Measurements from ENCODE around the gene PRSS27.
"Not testable (repeated sequence)": the region's sequence is repeated elsewhere in the genome, so short reads cannot be mapped to it uniquely, and the experiment has no call there.

PRSS27 gene

GRCh38 chr16:2670017-2670416 lies 50.0 kb downstream of the PRSS27 start:
- peak; percentile 43 to 51 for DNase-seq

GRCh38 chr16:2669587-2669986 lies 50.4 kb downstream of the PRSS27 start:
- not testable (repeated sequence) for DNase-seq

GRCh38 chr16:2666671-2667070 lies 53.4 kb downstream of the PRSS27 start:
- not testable (repeated sequence) for DNase-seq

GRCh38 chr16:2664574-2664982 lies 55.4 kb downstream of the PRSS27 start:
- DNase-seq, result no peak

- DNase-seq, result peak in 1 of 2 experiments; percentile 9
These were observed 56.2 kb downstream of the PRSS27 start for GRCh38 chr16:2663553-2664546.
